Sigmoid colon (tissue), 7 donors: Measurements from ENCODE around the gene ACMSD. TPM values are rescaled to one million over a fixed set of nuclear protein-coding genes. Genes with fewer than 3 reads are reported as not detected.
A peak's percentile ranks its signal among the peaks of the same experiment; 100 is the strongest.

Source experiments
- DNase-seq: peaks from one replicate; pipeline ENCODE4 v3.0.0-alpha.2; 2019
- H3K27ac ChIP-seq, 4 donors: fragments of 200-600 bp; sonication (generic); one replicate each; pipeline ENCODE4 v1.5.1; 2016 to 2019; ENCODE audit warnings: mild to moderate bottlenecking in 1 of 4
- H3K27me3 ChIP-seq, 3 donors: fragments of 200-600 bp; sonication (generic); one replicate each; pipeline ENCODE4 v1.5.1; 2019; ENCODE audit warnings: mild to moderate bottlenecking in 1 of 3
- H3K36me3 ChIP-seq, 4 donors: fragments of 200-600 bp; sonication (generic); one replicate each; pipeline ENCODE4 v1.5.1; 2016 to 2019
- H3K4me1 ChIP-seq, 4 donors: fragments of 200-600 bp; sonication (generic); one replicate each; pipeline ENCODE4 v1.5.1; 2017 to 2019
- H3K4me3 ChIP-seq, 4 donors: fragments of 200-600 bp; sonication (generic); one replicate each; pipeline ENCODE4 v1.5.1; 2017 to 2019; ENCODE audit warnings: mild to moderate bottlenecking in 2 of 4, moderate library complexity in 1 of 4
- H3K9me3 ChIP-seq, 4 donors: fragments of 200-600 bp in 3 of 4; sonication (generic) in 3 of 4; one replicate each; pipeline versions ENCODE4 v1.5.1 to v1.6.1; 2013 to 2019
- CTCF ChIP-seq, 4 experiments: fragments of 450-650 bp in 3 of 4; fragments of 200-600 bp in 1 of 4; IDR thresholded peaks; one replicate each; pipeline ENCODE4 v1.5.1; 2016 to 2019; ENCODE audit warnings: antibody characterized with exemption in 4 of 4, mild to moderate bottlenecking in 3 of 4, moderate library complexity in 2 of 4
- EP300 ChIP-seq, 4 donors: sonication (generic); formaldehyde crosslinking; IDR thresholded peaks; one replicate each; pipeline ENCODE4 v1.6.1; 2017; ENCODE audit warnings: antibody characterized with exemption in 4 of 4
- POLR2A ChIP-seq, 2 donors: fragments of 450-650 bp; IDR thresholded peaks; one replicate each; pipeline ENCODE4 v1.6.1; 2016; ENCODE audit warnings: antibody characterized with exemption in 2 of 2, mild to moderate bottlenecking in 2 of 2, moderate library complexity in 2 of 2
- POLR2AphosphoS5 ChIP-seq, 4 donors: sonication (generic); formaldehyde crosslinking; IDR thresholded peaks; one replicate each; pipeline ENCODE4 v1.6.1; 2017; ENCODE audit warnings: antibody characterized with exemption in 4 of 4
- WGBS, 2 donors: extraction: QIAGEN DNeasy Blood & Tissue Kit; methylation state at CpG; one replicate each; pipeline ENCODE4 v1.1.7; 2013; 5-methylcytosine and 5-hydroxymethylcytosine counted together
- intact Hi-C: fragments of 100-400 bp; cut with DNase I; formaldehyde crosslinking; loops from one replicate; pipeline ENCODE4 v1.15.1; 2023
- polyA plus RNA-seq, 3 donors: library from polyadenylated mRNA; stranded (reverse); fragments of 200-250 nt; gene quantifications; one replicate each; pipeline ENCODE4 v1.2.3, GENCODE V29; 2013
- total RNA-seq, 4 donors: library from RNA; depleted of rRNA; stranded (reverse); fragments of >200 nt; gene quantifications; one replicate each; pipeline ENCODE4 v1.1.0, GENCODE V29; 2016
- donor health status: healthy with polysubstance abuse.
- donor health status: Bipolar disorder and iron deficiency.
- donor health status: healthy.

The ACMSD gene
- total and polyA plus RNA-seq, 7 donors, result not detected

GRCh38 chr2:134926231-134926931 is 88.0 kb downstream of the ACMSD start:
- DNase-seq, result no peak
- intact Hi-C loops, result no loop called here
- H3K27ac ChIP-seq, result peak overlapping the region in 3 of 4 donors; percentile 38 to 56 (median 48)
- H3K4me3 ChIP-seq, result no peak overlapping the region
- H3K9me3 ChIP-seq, result no peaks in the 10 kb centered on the region
- H3K4me1 ChIP-seq, result peaks cover 0 to 90% (median 63%) of the 10 kb centered on the region in 4 donors
- no peak for TF ChIP-seq CTCF (IDR thresholded peaks at IDR 0.05)
- no peak for TF ChIP-seq EP300 (IDR thresholded peaks at IDR 0.05)
- no peak for TF ChIP-seq POLR2AphosphoS5 (IDR thresholded peaks at IDR 0.05)
- no peak for TF ChIP-seq POLR2A (IDR thresholded peaks at IDR 0.05)
- H3K36me3 ChIP-seq, result peaks cover 0 to 6% (median 0%) of the 10 kb centered on the region in 4 donors
- no peaks in the 10 kb centered on the region for H3K27me3 ChIP-seq
- 65 to 82% methylated on average over 3 of the region's 3 CpGs for WGBS, 2 donors

GRCh38 chr2:134927195-134927594 is 88.8 kb downstream of the ACMSD start:
- Histone ChIP-seq H3K27ac (peak overlapping the region in 3 of 4 donors; percentile 38 to 56 (median 48)), H3K9me3 (no peaks in the 10 kb centered on the region), H3K36me3 (peaks cover 0 to 9% (median 0%) of the 10 kb centered on the region in 4 donors), H3K27me3 (no peaks in the 10 kb centered on the region), H3K4me3 (no peak overlapping the region), H3K4me1 (peaks cover 0 to 82% (median 59%) of the 10 kb centered on the region in 4 donors)
- 86 to 93% methylated on average over 3 of the region's 3 CpGs for WGBS, 2 donors
- TF ChIP-seq POLR2AphosphoS5 (IDR thresholded peaks at IDR 0.05), result no peak
- no peak for TF ChIP-seq POLR2A (IDR thresholded peaks at IDR 0.05)
- TF ChIP-seq EP300 (IDR thresholded peaks at IDR 0.05), result no peak
- TF ChIP-seq CTCF (IDR thresholded peaks at IDR 0.05), result no peak
- intact Hi-C loops, result no loop called here
- DNase-seq, result no peak

- peaks cover 0 to 67% (median 48%) of the 10 kb centered on the region in 4 donors for H3K4me1 ChIP-seq
- DNase-seq, result no peak
- H3K36me3 ChIP-seq, result peaks cover 0 to 16% (median 0%) of the 10 kb centered on the region in 4 donors
- no peak for TF ChIP-seq POLR2A (IDR thresholded peaks at IDR 0.05)
- no peak for TF ChIP-seq POLR2AphosphoS5 (IDR thresholded peaks at IDR 0.05)
- no peak for TF ChIP-seq CTCF (IDR thresholded peaks at IDR 0.05)
- no peak for TF ChIP-seq EP300 (IDR thresholded peaks at IDR 0.05)
- H3K27ac ChIP-seq, result no peak overlapping the region
- 97% methylated on average over 3 of the region's 3 CpGs for WGBS, 2 donors
- H3K4me3 ChIP-seq, result no peak overlapping the region
- intact Hi-C loops, result no loop called here
- no peaks in the 10 kb centered on the region for H3K27me3 ChIP-seq
- H3K9me3 ChIP-seq, result no peaks in the 10 kb centered on the region
Observed at GRCh38 chr2:134932864-134933526, 94.6 kb downstream of the ACMSD start.

GRCh38 chr2:134933732-134934131 is 95.3 kb downstream of the ACMSD start:
- Histone ChIP-seq H3K9me3 (no peaks in the 10 kb centered on the region), H3K27ac (no peak overlapping the region), H3K27me3 (no peaks in the 10 kb centered on the region), H3K4me1 (peaks cover 0 to 60% (median 43%) of the 10 kb centered on the region in 4 donors), H3K4me3 (no peak overlapping the region), H3K36me3 (peaks cover 0 to 23% (median 0%) of the 10 kb centered on the region in 4 donors)
- no peak for DNase-seq
- intact Hi-C loops, result no loop called here
- 88 to 96% methylated on average over 1 of the region's 1 CpG for WGBS, 2 donors
- TF ChIP-seq EP300 (IDR thresholded peaks at IDR 0.05) (no peak), POLR2AphosphoS5 (IDR thresholded peaks at IDR 0.05) (no peak), CTCF (IDR thresholded peaks at IDR 0.05) (no peak), POLR2A (IDR thresholded peaks at IDR 0.05) (no peak)
